Measurements from ENCODE around the gene AKAP11. TPM values are rescaled to one million over a fixed set of nuclear protein-coding genes. Genes with fewer than 3 reads are reported as not detected.

AKAP11 gene
- total and polyA plus RNA-seq, 2 of the 8 experiments (the other 6 are each of a cell fraction or from before 2014, with no cell fraction given): 4.5 to 21.9 TPM

GRCh38 chr13:42298392-42298791 is 26.4 kb downstream of the AKAP11 start:
- Histone ChIP-seq H3K18ac (ENCODE audit: extremely low read depth, low read length) (no peak overlapping the region), H3K4me1 (replicated peaks in 1 of 4; ENCODE audit: control insufficient read depth in 3 of 4, insufficient read depth in 4 of 4, low read length in 3 of 4) (no peaks in the 10 kb centered on the region), H3K36me3 (ENCODE audit: control insufficient read depth in 2 of 4, insufficient read depth in 4 of 4, low read length in 3 of 4) (peaks cover 4 to 52% (median 41%) of the 10 kb centered on the region in 4 experiments), H2BK12ac (ENCODE audit: low read depth, low read length) (no peak overlapping the region), H2BK5ac (ENCODE audit: low read depth, low read length) (no peak overlapping the region), H3K27me3 (replicated peaks in 1 of 4; ENCODE audit: control insufficient read depth in 3 of 4, extremely low read depth in 1 of 4, insufficient read depth in 3 of 4, low read length in 3 of 4) (no peaks in the 10 kb centered on the region), H4K8ac (ENCODE audit: extremely low read depth, insufficient read depth, low read length) (no peak overlapping the region; the same call in 1 of the 2 replicates), H3K4me3 (ENCODE audit: extremely low read depth in 1 of 4, insufficient read depth in 2 of 4, low read depth in 3 of 4, low read length in 4 of 4) (no peak overlapping the region), H2BK20ac (ENCODE audit: low read length) (no peak overlapping the region), H3K27ac (ENCODE audit: low read depth, low read length) (no peak overlapping the region), H3K79me2 (ENCODE audit: control insufficient read depth in 1 of 2, insufficient read depth in 2 of 2, low read length in 2 of 2) (no peaks in the 10 kb centered on the region), H3K79me1 (ENCODE audit: low read depth, low read length) (no peaks in the 10 kb centered on the region; the same call in 1 of the 2 replicates), H3K23me2 (ENCODE audit: low read depth, low read length) (no peaks in the 10 kb centered on the region), H3K4ac (replicated peaks; ENCODE audit: insufficient read length, low read depth, low read length) (no peak overlapping the region), H2AFZ (ENCODE audit: low read length) (no peak overlapping the region), H3K9me3 (ENCODE audit: insufficient read depth in 2 of 2, low read depth in 1 of 2, low read length in 1 of 2) (no peaks in the 10 kb centered on the region), H3K14ac (ENCODE audit: insufficient read length) (no peak overlapping the region), H3K9ac (replicated peaks in 1 of 4; ENCODE audit: extremely low read depth in 1 of 4, low read depth in 3 of 4, low read length in 3 of 4) (no peak overlapping the region), H4K20me1 (replicated peaks in 1 of 2; ENCODE audit: control insufficient read depth in 1 of 2, insufficient read depth in 2 of 2, low read length in 2 of 2) (no peaks in the 10 kb centered on the region), H2BK15ac (ENCODE audit: low read length) (no peak overlapping the region), H4K5ac (ENCODE audit: insufficient read length, low read depth, low read length) (no peak overlapping the region), H2AK5ac (ENCODE audit: low read depth, low read length) (no peak overlapping the region), H3K23ac (ENCODE audit: insufficient read length) (no peak overlapping the region), H2BK120ac (replicated peaks; ENCODE audit: low read depth, low read length) (no peak overlapping the region), H3K56ac (replicated peaks; ENCODE audit: insufficient read length, low read depth, low read length) (no peak overlapping the region), H4K91ac (replicated peaks; ENCODE audit: insufficient read length, low read length) (no peak overlapping the region), H3K4me2 (ENCODE audit: insufficient read depth in 1 of 2, low read depth in 2 of 2, low read length in 2 of 2) (no peak overlapping the region)
- TF ChIP-seq SIX5 (IDR thresholded peaks at IDR 0.05; ENCODE audit: low read depth, low read length) (no peak), TEAD4 (IDR thresholded peaks at IDR 0.05; ENCODE audit: low read depth, low read length) (no peak)
- no peak for DNase-seq (ENCODE audit: low read depth in 1 of 2, low spot score in 2 of 2)
- no peak for FAIRE-seq
- POLR2A ChIA-PET (ENCODE audit: partially characterized antibody): no interaction called here
- CTCF ChIA-PET (ENCODE audit: partially characterized antibody): no interaction called here
